Stimulated activated CD8-positive, alpha-beta memory T cell treated with anti-CD3 and anti-CD28 coated beads, Interleukin-4, amount 100 ng/mL, for 4 hours (primary cell): Measurements from ENCODE around the gene FERMT3.

Experiments
- DNase-seq, 2 donors: peaks; one replicate each; pipeline ENCODE4 v3.0.0-alpha.2; 2020; ENCODE audit warnings: low read depth in 2 of 2, low spot score in 1 of 2

Gene FERMT3

GRCh38 chr11:64185693-64186491, 20.6 kb upstream of the FERMT3 start, which contains the start of gene STIP1:
Gene STIP1, plus strand, starts transcription at chr11:64186171. Its CDS starts 91 bp downstream, at chr11:64186262.
- peak; percentile 96 to 98 for DNase-seq

DNA sequence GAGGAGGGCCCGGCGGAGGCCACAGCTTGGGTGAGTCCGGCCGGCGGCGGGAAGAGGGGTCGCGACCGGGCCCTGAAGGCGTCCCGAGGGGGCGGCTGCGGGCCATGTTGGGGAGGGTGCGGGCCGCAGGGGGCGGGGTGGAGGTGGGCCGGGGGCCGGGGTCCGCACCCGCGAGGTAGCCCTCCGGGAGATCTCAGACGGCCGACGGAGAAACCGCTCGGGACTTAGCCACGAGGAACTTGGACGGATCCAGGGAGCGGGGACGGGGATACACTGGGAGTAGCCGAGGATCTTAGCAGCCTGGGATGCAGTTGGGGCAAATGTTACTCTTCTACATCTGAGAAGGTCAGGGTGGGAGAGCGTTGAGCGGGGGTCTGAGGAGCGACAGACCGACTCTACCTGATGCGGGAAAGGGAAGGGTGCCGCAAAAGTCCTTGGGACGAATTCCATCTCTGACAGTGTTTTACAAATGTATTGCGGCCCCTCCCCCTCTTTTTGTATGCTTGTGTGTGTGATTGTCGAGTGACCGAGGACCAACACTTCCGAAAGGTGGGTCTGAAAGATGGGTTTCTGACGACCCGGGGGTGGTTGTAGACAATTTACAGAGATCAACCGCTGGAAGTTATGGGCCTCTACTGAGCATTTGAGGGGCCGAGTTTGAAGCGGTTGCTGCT, 19.9 kb upstream of the FERMT3 start:
- DNase-seq, result no peak

DNA sequence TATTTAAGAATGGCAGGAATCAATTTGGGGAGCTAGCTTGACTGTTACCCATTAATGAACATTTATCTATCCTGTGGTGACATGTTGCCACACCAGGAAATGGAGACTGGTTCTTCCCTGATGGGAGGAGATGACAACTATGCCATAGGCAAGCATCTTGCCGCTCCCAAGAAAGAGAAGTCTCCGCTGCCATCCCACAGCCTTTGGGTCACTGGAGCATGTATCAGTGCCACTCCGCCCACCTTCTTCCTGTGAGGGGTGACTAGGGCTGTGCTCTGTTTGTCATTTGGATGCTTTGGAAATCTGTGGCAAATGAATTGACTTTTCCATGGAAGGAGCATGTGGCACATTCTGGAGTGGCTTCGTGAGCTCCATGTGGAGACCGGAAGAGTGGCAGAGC, 14.1 kb upstream of the FERMT3 start:
- DNase-seq, result no peak

- DNase-seq, result no peak
Observed at GRCh38 chr11:64196626-64197025, 9.9 kb upstream of the FERMT3 start.

DNA sequence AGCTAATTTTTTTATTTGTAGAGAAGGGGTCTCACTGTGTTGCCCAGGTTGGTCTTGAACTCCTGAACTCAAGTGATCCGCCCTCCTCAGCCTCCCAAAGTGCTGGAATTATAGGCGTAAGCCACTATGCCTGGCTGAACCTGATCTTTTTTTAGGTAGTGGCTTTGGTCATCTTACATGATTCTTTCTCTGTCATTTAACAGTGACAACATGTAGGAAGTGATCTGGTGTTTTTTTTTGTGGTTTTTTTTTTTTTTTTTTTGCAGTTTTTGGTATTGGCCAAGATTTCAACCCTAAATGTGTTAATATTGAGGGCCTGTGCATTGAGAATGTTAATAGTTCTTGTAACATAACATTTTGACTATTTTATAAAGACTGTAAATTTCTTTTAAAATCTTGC, 8.0 kb upstream of the FERMT3 start:
- no peak for DNase-seq

DNA sequence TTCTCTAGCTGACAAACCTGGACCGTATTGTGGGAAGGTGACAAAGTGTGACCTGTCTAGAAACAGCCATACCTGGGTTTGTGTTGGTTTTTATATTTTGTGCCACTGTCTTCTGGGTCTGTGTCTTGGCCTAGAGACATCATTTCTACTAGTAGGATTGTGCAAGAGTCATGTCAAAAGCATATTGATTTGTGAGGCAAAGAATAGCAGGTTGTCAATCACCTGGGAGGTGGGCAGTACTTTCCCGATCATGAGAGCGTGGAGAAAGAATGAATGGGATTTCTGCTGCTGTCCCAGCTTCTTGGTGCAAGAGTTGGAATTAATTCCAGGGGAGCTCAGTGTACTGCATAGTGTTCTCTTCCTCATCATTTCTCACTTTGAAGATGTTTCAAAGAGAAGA, 5.0 kb upstream of the FERMT3 start:
- DNase-seq, result no peak

GRCh38 chr11:64202992-64203391, 3.5 kb upstream of the FERMT3 start:
- DNase-seq, result no peak

GRCh38 chr11:64203421-64204079, 3.0 kb upstream of the FERMT3 start:
- no peak for DNase-seq

- DNase-seq, result no peak
Observed at GRCh38 chr11:64204080-64204440, 2.5 kb upstream of the FERMT3 start.

DNA sequence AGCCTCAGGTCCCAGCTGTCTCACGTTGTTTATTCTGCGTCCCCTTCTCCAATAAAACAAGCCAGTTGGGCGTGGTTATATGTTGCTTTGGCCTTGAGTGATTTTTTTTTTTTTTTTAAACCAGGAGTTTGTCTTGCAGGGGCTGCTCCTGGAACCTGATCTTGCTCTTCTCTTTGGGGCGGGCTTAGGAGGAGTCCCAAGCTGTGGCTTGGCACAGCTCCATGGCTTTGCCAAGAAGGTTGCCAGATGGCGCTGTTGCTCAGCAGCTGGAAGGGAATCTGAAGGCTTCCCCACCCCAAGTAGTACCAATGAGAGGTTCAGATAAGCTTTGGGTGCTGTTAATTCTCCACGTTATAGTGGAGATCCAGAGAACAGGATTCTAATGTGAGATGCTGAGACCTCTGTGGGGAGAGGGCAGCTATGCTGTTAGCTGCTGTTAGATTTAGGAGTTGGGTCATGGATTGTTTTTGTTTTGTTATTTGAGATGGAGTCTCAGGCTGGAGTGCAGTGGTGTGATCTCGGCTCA, 2.0 kb upstream of the FERMT3 start:
- peak; percentile 50 to 61 for DNase-seq

- peak in 1 of 2 donors; percentile 79 for DNase-seq
Observed at GRCh38 chr11:64207256-64208085, 950 bp downstream of the FERMT3 start.

GRCh38 chr11:64208086-64208795, 1.7 kb downstream of the FERMT3 start:
- no peak for DNase-seq

DNA sequence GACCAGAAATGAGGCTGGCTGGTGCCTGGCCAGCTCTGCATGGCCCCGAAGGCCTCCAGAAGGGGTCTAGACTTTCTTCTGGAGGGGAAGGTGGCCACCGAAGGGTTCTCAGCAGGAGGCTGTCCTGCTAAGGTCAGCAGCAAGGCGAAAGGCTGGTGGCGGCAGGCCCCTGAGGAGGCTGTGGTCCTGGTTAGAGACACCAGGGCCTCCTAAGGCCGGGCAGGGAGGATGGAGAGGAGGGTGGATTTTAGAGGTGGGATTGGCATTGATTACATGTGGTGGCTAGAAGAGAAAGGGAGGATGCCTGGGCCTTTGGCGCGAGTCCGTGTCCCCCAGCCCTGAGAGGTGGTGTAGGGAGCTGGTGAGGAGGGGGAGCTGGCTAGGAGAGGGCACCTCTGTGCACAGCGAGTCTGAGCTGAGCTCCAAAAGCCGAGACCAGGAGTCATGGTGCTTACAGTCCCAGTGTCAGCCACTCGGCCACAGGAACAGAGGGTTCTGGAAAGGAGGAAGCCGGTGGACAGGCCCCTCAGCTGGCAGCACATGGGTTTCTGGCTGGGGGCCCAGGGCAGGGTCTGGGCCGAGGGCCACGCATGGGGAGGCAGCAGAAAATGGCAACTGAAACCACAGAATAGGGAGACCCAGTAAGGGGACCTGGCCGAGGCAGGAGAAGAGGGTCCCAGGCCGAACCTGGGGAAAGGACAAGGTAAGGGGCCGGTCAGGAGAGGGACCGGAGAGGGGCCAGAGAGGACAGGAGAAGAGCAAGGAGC, 2.5 kb downstream of the FERMT3 start:
- DNase-seq, result no peak

- DNase-seq, result no peak
Observed at GRCh38 chr11:64209563-64209843, 3.0 kb downstream of the FERMT3 start.

- DNase-seq, result no peak
Observed at GRCh38 chr11:64210301-64211020, 3.9 kb downstream of the FERMT3 start.

GRCh38 chr11:64211181-64211872, 4.8 kb downstream of the FERMT3 start:
- no peak for DNase-seq

- DNase-seq, result no peak
Observed at GRCh38 chr11:64216879-64217278, 10.4 kb downstream of the FERMT3 start.

DNA sequence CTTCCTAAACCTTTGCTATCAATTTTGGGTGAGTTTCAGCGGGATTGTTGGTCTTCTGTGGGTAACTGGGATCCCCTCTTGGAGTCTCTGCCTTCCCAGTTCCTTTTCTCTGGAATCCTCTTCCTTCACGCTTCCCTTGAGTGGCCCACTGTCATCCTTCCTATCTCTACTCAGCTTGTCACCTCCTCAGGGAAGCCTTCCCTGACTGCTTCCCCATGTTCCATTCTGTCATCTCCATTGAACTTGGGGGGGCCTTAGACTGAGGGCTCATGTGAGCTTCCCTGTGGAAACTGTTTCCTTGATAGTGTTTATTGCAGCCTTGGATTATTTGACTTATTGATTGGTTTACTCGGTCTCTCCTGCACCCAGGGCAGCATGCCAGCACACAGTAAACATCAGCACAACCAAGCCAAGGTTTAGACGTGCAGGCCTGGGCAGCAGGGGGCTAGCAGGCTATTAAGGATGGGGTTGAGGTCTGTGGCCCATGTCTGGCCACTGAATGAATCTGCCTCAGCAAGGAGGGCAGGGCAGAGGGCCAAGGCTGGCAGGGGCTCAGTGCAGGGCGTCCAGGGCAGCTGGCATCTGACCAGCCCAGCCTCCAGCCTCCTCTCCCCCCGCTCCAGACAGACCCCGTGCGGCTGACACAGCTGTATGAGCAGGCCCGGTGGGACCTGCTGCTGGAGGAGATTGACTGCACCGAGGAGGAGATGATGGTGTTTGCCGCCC, 12.3 kb downstream of the FERMT3 start:
- DNase-seq, result no peak
